Pulmonary artery endothelial cell (primary cell): Measurements from ENCODE around the gene PRKCQ. TPM values are rescaled to one million over a fixed set of nuclear protein-coding genes. Genes with fewer than 3 reads are reported as not detected.
"Not testable (repeated sequence)": the region's sequence is repeated elsewhere in the genome, so short reads cannot be mapped to it uniquely, and the experiment has no call there.

Source experiments
- DNase-seq: peaks from one replicate; pipeline ENCODE4 v3.0.0-alpha.2; 2011; ENCODE audit warnings: low read depth, low spot score
- total RNA-seq: library from RNA; depleted of rRNA; stranded (reverse); fragments of >200 nt; gene quantifications from 2 replicates; pipeline ENCODE4 v1.2.3, GENCODE V29; 2014

Gene PRKCQ
- total RNA-seq, 1 donor from 2014 or later, result 0.33 TPM

GRCh38 chr10:6386960-6387359 is 193.1 kb downstream of the PRKCQ start:
- DNase-seq, result no peak

GRCh38 chr10:6386346-6386745 is 193.7 kb downstream of the PRKCQ start:
- DNase-seq, result no peak

- no peak for DNase-seq
Observed at GRCh38 chr10:6385665-6386064, 194.4 kb downstream of the PRKCQ start.

DNA sequence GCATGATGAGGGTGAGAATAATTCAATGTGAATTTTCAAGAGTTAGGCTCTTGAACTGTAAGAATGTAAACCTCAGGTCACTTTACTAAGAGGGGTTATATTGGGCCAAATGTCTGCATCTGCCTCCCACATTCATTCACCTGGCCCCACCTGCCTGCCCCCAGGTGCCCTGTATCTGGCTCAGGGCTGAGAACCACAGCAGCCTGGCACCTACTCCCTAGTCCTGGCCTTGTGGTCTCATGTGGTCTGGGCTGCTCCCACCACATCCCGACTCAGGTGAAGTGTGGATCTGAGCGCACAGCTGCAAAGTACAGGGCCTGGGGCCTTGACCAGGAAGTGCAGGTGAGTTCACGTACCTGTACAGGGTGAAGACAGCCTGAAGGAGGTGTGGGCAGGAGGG is 195.2 kb downstream of the PRKCQ start:
- no peak for DNase-seq

DNA sequence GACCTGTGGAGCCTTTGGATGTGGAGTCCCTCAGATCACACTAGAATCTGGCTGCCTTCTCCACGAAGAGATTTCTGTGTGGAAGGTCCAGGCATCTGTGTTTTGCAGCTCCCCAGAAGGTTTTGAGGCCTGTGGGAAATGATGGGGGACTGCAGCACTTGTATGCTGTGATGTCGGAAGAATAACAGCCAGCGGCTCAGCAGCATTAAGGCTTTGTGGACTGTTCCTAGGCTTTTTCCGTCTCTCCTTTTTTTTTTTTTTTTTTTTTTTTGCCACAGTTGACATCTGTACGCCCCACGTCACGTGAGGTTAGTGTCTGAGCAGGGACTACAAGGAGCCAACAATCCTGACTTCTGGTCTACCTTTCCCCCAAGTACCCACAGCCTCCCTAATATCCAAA is 196.0 kb downstream of the PRKCQ start:
- no peak for DNase-seq

- DNase-seq, result peak; percentile 35
Observed at GRCh38 chr10:6383096-6383812, 196.8 kb downstream of the PRKCQ start.

- DNase-seq, result peak; percentile 65
Observed at GRCh38 chr10:6382081-6382480, 198.0 kb downstream of the PRKCQ start.

GRCh38 chr10:6380478-6380877 is 199.6 kb downstream of the PRKCQ start:
- not testable (repeated sequence) for DNase-seq

DNA sequence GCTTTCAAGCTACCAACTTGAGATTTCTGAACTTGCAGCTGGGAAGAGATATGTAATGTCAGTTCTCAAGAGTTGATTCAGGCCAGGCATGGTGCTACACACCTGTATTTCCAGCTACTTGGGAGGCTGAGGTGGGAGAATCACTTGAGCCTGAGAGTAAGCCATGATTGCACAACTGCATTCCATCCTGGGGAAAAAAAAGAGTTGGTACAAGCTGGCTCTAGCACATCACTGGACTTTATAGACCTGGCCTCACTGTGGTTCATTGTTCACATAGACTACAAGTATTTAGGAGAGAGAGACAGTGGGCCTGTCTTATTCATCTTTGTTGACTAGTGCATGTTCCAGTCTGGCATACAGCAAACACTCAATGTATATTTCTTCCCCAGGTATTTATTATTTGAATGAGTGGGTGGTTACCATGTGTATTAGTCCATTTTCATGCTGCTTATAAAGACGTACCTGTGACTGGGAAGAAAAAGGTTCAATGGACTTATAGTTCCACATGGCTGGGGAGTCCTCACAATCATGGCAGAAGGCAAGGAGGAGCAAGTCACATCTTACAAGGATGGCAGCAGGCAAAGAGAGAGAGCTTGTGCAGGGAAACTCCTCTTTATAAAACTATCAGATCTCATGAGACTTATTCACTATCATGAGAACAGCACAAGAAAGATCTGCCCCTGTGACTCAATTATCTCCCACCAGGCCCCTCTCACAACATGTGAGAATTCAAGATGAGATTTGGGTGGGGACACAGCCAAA is 200.9 kb downstream of the PRKCQ start:
- DNase-seq, result no peak
